Thoracic aorta (tissue), 2 donors: Measurements from ENCODE around the gene TXNRD1. TPM values are rescaled to one million over a fixed set of nuclear protein-coding genes. Genes with fewer than 3 reads are reported as not detected.

Experiments
- ATAC-seq: fragments of 150-250 bp; one replicate; pipeline ENCODE4 v1.8.0; 2017; ENCODE audit warnings: low read depth; ENCODE audit not compliant: insufficient number of reproducible peaks, low FRiP score
- DNase-seq: peaks from one replicate; pipeline ENCODE4 v3.0.0-alpha.2; 2020; ENCODE audit warnings: low spot score
- H3K27ac ChIP-seq, 2 donors: fragments of 200-600 bp; sonication (generic); 1 replicate in 1 of 2; 2 replicates in 1 of 2; pipeline ENCODE4 v1.5.1; 2016; ENCODE audit warnings: mild to moderate bottlenecking in 2 of 2, moderate library complexity in 2 of 2
- H3K27me3 ChIP-seq: fragments of 200-600 bp; sonication (generic); replicated peaks from 2 replicates; pipeline ENCODE4 v1.6.0; 2016; ENCODE audit warnings: mild to moderate bottlenecking; ENCODE audit not compliant: insufficient read depth
- H3K36me3 ChIP-seq: fragments of 200-600 bp; sonication (generic); one replicate; pipeline ENCODE4 v1.5.1; 2016
- H3K4me1 ChIP-seq, 2 donors: fragments of 200-600 bp; sonication (generic); 1 replicate in 1 of 2; 2 replicates in 1 of 2; pipeline versions ENCODE4 v1.5.1 to v1.6.0; 2016; ENCODE audit warnings: low read depth in 2 of 2, mild to moderate bottlenecking in 1 of 2; ENCODE audit not compliant: control insufficient read depth in 1 of 2
- H3K4me3 ChIP-seq: fragments of 200-600 bp; sonication (generic); 2 replicates; pipeline ENCODE4 v1.5.1; 2016; ENCODE audit warnings: mild to moderate bottlenecking
- H3K9me3 ChIP-seq: fragments of 200-600 bp; sonication (generic); 2 replicates; pipeline ENCODE4 v1.5.1; 2016
- total RNA-seq, 2 donors: library from RNA; depleted of rRNA; stranded (reverse); fragments of >200 nt; gene quantifications; one replicate each; pipeline versions ENCODE4 v1.1.0 to v1.2.3, GENCODE V29; 2016
- TF ChIP-seq, protein P1 (sequence below): fragments of 200-600 bp; sonication (generic); IDR thresholded peaks from one replicate; pipeline ENCODE4 v1.5.1; 2019; ENCODE audit warnings: antibody characterized with exemption

TXNRD1 gene
- total RNA-seq, 2 donors from 2014 or later = 269 to 332 TPM

DNA sequence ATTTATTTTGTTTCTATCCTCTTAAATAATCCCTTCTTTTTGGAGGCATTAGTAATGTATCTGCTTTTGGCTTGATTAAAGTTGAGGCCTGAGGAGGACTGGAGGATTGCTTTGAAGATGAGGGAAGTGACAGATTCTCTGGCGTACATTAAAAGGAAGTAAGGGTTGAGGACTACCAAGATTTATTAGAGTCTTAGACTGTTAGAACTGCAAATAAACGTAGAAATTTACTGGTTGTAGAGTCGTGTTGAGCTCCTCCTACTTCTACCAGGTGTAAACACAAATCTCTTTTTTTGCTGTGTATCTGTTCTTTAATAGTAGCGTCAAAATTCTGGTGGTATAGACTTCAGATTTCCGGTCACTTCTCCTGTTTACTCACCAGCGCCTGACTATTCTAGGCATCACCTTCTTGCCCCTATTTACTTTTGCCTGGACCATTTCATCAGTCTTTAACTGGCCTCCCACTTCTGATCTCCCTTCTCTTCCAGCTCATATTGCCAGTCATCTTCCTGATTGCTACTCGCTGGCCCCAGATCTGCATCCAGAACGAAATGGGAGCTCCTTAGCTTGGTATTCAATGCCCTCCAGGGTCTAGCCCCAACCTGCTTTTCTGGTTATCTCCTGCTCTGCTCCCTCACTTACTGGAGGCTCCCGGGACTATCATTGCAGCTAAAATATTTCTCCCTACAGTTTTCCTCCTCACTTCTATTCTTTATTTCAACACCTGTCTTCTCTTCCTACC is 79.5 kb downstream of the TXNRD1 start:
- Histone ChIP-seq H3K9me3 (no peaks in the 10 kb centered on the region), H3K27me3 (no peaks in the 10 kb centered on the region), H3K4me3 (peak overlapping the region; percentile 34), H3K27ac (peak overlapping the region; percentile 43 to 52), H3K4me1 (peaks cover 46 to 87% of the 10 kb centered on the region in 2 donors), H3K36me3 (peaks cover 31% of the 10 kb centered on the region)
- no peak for DNase-seq
- ATAC-seq = no peak
- TF ChIP-seq, protein P1, sequence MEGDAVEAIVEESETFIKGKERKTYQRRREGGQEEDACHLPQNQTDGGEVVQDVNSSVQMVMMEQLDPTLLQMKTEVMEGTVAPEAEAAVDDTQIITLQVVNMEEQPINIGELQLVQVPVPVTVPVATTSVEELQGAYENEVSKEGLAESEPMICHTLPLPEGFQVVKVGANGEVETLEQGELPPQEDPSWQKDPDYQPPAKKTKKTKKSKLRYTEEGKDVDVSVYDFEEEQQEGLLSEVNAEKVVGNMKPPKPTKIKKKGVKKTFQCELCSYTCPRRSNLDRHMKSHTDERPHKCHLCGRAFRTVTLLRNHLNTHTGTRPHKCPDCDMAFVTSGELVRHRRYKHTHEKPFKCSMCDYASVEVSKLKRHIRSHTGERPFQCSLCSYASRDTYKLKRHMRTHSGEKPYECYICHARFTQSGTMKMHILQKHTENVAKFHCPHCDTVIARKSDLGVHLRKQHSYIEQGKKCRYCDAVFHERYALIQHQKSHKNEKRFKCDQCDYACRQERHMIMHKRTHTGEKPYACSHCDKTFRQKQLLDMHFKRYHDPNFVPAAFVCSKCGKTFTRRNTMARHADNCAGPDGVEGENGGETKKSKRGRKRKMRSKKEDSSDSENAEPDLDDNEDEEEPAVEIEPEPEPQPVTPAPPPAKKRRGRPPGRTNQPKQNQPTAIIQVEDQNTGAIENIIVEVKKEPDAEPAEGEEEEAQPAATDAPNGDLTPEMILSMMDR = no peak

DNA sequence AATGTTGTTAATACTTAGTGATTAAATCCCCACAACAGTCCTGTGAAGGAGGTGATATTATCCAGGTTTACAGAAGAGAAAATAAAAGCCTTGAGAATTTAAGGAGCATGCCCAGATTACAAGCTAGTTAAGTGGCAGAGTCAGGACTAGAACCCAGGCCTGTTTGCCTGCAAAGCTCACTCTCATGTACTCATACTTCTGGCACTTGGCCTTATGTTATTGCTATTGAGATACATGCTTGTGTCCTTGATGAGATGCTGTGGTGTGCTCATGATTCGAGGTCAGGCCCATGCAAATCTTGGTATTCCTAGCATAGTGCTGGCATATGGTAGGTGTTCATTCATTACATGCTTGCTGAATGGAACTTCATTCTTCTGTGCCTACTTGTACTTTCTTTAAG is 80.4 kb downstream of the TXNRD1 start:
- DNase-seq (no peak), ATAC-seq (no peak)
- Histone ChIP-seq H3K27ac (no peak overlapping the region), H3K4me3 (peak overlapping the region; percentile 0), H3K4me1 (peaks cover 48 to 91% of the 10 kb centered on the region in 2 donors), H3K9me3 (no peaks in the 10 kb centered on the region), H3K27me3 (no peaks in the 10 kb centered on the region), H3K36me3 (peaks cover 31% of the 10 kb centered on the region)
- TF ChIP-seq, protein P1 = no peak

DNA sequence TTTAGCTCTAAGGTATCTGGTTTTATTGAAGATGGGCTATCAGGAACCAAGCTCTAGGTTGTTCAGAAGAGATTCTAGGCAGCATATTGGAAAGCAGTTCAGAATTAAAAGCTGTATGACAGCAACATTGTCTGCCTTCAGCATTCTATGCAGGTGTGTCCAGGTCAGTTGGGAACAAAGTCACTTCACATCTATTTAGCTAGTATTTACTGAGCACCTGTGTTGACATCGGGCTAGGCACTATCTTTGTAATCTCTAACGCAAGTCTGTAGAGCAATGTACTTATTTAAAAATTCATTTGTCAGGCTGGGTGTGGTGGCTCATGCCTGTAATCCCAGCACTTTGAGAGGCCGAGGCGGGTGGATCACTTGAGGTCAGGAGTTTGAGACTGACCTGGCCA is 81.1 kb downstream of the TXNRD1 start:
- DNase-seq (no peak), ATAC-seq (no peak)
- Histone ChIP-seq H3K27me3 (no peaks in the 10 kb centered on the region), H3K4me1 (peaks cover 48 to 93% of the 10 kb centered on the region in 2 donors), H3K9me3 (no peaks in the 10 kb centered on the region), H3K4me3 (no peak overlapping the region), H3K27ac (no peak overlapping the region), H3K36me3 (peaks cover 26% of the 10 kb centered on the region)
- TF ChIP-seq, protein P1 = no peak

DNA sequence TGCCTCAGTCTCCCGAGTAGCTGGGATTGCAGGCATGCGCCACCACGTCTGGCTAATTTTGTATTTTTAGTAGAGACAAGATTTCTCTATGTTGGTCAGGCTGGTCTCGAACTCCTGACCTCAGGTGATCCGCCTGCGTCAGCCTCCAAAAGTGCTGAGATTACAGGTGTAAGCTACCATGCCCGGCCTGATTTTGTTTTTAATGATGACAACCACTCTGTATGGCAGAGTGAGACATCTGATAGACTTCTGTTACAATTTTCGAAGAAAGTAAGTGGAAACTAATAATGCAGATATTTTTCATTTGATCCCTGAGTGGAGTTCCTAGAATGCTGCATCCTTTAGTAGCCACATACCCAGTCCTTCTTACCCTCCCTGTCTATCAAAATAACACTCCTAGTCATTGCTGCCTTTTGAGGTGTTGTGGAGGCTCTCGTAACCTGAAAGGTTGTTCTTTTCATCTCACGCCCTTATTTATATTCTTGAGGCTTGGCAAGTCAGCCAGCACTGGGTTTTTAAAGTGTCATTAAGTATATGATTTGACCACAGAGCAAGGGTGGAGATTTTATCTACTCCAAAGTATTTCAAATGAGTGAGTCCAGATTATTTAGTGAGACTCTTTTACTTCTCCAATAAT is 82.0 kb downstream of the TXNRD1 start:
- no peak overlapping the region for H3K4me3 ChIP-seq
- H3K27ac ChIP-seq = no peak overlapping the region
- TF ChIP-seq, protein P1 = no peak
- H3K27me3 ChIP-seq = no peaks in the 10 kb centered on the region
- peaks cover 17% of the 10 kb centered on the region for H3K36me3 ChIP-seq
- DNase-seq (no peak), ATAC-seq (no peak)
- peaks cover 41 to 93% of the 10 kb centered on the region in 2 donors for H3K4me1 ChIP-seq
- H3K9me3 ChIP-seq = no peaks in the 10 kb centered on the region

DNA sequence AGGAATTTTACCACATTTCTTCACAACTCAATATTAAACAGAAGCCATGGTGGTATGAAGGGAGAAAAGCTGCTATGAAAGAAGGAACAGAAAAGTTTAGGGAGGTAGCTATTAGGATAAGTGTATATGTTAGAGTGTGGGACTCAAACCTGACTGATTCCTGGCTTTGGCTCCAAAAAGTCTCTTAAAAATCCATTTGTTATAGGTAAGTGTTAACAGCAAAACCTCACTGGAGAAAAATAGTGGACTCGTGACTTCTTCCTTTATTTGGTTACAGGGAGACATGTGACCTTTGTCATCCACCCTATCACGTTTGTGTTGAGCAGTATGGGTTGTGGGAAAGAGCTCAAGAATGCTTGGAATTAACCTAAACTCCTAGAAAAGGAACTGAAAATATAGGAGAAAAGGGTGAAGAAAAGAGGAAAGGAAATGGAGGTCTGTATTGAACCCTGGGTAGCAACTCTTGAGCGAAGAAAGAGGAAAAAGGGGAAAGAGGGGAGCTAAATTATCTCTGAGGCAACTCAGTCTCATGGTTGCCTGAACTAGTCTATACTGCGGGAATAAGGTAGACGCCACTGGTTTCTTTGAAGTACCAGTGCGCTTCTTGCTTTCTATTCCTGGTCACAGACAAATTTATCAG is 84.4 kb downstream of the TXNRD1 start:
- DNase-seq (no peak), ATAC-seq (no peak)
- peak overlapping the region; percentile 5 for H3K4me3 ChIP-seq
- H3K4me1 ChIP-seq = peaks cover 35 to 86% of the 10 kb centered on the region in 2 donors
- H3K27me3 ChIP-seq = no peaks in the 10 kb centered on the region
- H3K27ac ChIP-seq = peak overlapping the region in 1 of 2 donors; percentile 41
- peaks cover 7% of the 10 kb centered on the region for H3K36me3 ChIP-seq
- TF ChIP-seq, protein P1 = no peak
- H3K9me3 ChIP-seq = no peaks in the 10 kb centered on the region
